ENCODE data around the gene PHKA2. TPM values are rescaled to one million over a fixed set of nuclear protein-coding genes. Genes with fewer than 3 reads are reported as not detected.

The PHKA2 gene
- total RNA-seq, 1 experiment from 2014 or later, result 43.0 TPM

- ChIA-PET POLR2A (no interaction called here), CTCF (interaction anchor here (0.6 kb wide), 1 partner anchor 400 kb away, joined by 3 read pairs; no protein-coding TSS in a partner anchor)
- Histone ChIP-seq H3K36me3 (ENCODE audit: control insufficient read depth, insufficient read depth, low read length) (no peaks in the 10 kb centered on the region; the same call in none of the 2 replicates), H3K4me3 (ENCODE audit: low read depth, low read length) (no peak overlapping the region), H3K27me3 (replicated peaks; ENCODE audit: control insufficient read depth, insufficient read depth, low read length) (no peaks in the 10 kb centered on the region), H3K4me1 (no peaks in the 10 kb centered on the region), H3K9me3 (no peaks in the 10 kb centered on the region)
- TF ChIP-seq, protein P1, sequence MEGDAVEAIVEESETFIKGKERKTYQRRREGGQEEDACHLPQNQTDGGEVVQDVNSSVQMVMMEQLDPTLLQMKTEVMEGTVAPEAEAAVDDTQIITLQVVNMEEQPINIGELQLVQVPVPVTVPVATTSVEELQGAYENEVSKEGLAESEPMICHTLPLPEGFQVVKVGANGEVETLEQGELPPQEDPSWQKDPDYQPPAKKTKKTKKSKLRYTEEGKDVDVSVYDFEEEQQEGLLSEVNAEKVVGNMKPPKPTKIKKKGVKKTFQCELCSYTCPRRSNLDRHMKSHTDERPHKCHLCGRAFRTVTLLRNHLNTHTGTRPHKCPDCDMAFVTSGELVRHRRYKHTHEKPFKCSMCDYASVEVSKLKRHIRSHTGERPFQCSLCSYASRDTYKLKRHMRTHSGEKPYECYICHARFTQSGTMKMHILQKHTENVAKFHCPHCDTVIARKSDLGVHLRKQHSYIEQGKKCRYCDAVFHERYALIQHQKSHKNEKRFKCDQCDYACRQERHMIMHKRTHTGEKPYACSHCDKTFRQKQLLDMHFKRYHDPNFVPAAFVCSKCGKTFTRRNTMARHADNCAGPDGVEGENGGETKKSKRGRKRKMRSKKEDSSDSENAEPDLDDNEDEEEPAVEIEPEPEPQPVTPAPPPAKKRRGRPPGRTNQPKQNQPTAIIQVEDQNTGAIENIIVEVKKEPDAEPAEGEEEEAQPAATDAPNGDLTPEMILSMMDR (IDR thresholded peaks at IDR 0.05; ENCODE audit: insufficient read depth in 1 of 2, low read depth in 1 of 2, low read length in 1 of 2, severe bottlenecking in 1 of 2, unreplicated experiment in 1 of 2), result no peak
- no peaks in the 10 kb centered on the region for H3K27me3 Mint-ChIP-seq (ENCODE audit: insufficient read depth, unreplicated experiment)
- peaks cover 20% of the 10 kb centered on the region for H3K36me3 Mint-ChIP-seq (ENCODE audit: insufficient read depth, unreplicated experiment)
- H3K9me3 Mint-ChIP-seq (ENCODE audit: unreplicated experiment), result no peaks in the 10 kb centered on the region
- BruUV-seq (replicated peaks), result no TSS peak
- peak; percentile 6 to 51 for DNase-seq
- no peak overlapping the region for H3K4me3 Mint-ChIP-seq (ENCODE audit: unreplicated experiment)
- intact Hi-C loops (cut with micrococcal nuclease; ENCODE audit: unreplicated experiment), result no loop called here
- H3K27ac Mint-ChIP-seq (ENCODE audit: unreplicated experiment), result no peak overlapping the region
- no peaks in the 10 kb centered on the region for H3K4me1 Mint-ChIP-seq (ENCODE audit: low read depth, unreplicated experiment)
Measured at GRCh38 chrX:18935893-18936292, 48.0 kb downstream of the PHKA2 start.

DNA sequence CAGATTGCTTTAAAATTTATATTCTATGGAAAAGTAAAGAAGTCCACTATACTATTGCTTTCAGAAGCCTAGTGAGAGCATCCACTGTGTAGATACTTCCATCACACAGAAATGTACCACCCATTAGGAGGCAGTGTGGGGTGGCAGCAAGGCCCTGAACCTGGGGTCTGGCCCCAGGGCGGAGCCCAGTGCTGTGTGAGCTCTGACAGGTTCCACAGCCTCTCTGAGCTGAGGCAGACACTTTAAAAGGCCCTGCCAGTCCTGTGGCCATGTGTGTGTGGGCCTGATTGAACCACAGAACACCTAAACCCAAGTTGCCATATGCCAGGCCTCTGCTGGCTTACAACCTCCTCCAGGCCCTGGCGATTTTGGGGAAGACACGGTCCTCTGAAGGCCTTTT, 49.2 kb downstream of the PHKA2 start:
- no peak overlapping the region for H3K27ac Mint-ChIP-seq (ENCODE audit: unreplicated experiment)
- Histone ChIP-seq H3K4me3 (ENCODE audit: low read depth, low read length) (no peak overlapping the region), H3K4me1 (no peaks in the 10 kb centered on the region), H3K36me3 (ENCODE audit: control insufficient read depth, insufficient read depth, low read length) (no peaks in the 10 kb centered on the region; the same call in none of the 2 replicates), H3K9me3 (no peaks in the 10 kb centered on the region), H3K27me3 (replicated peaks; ENCODE audit: control insufficient read depth, insufficient read depth, low read length) (no peaks in the 10 kb centered on the region)
- TF ChIP-seq, protein P1 (IDR thresholded peaks at IDR 0.05; ENCODE audit: insufficient read depth in 1 of 2, low read depth in 1 of 2, low read length in 1 of 2, severe bottlenecking in 1 of 2, unreplicated experiment in 1 of 2), result no peak
- H3K4me1 Mint-ChIP-seq (ENCODE audit: low read depth, unreplicated experiment), result no peaks in the 10 kb centered on the region
- no peaks in the 10 kb centered on the region for H3K9me3 Mint-ChIP-seq (ENCODE audit: unreplicated experiment)
- no TSS peak for BruUV-seq (replicated peaks)
- no peak overlapping the region for H3K4me3 Mint-ChIP-seq (ENCODE audit: unreplicated experiment)
- intact Hi-C loops (cut with micrococcal nuclease; ENCODE audit: unreplicated experiment), result loop anchor here (5.0 kb wide), 1 partner anchor 403 kb away; no protein-coding TSS in a partner anchor
- H3K36me3 Mint-ChIP-seq (ENCODE audit: insufficient read depth, unreplicated experiment), result peaks cover 20% of the 10 kb centered on the region
- H3K27me3 Mint-ChIP-seq (ENCODE audit: insufficient read depth, unreplicated experiment), result no peaks in the 10 kb centered on the region
- ChIA-PET CTCF (no interaction called here), POLR2A (no interaction called here)
- no peak for DNase-seq

- no peak overlapping the region for H3K4me3 Mint-ChIP-seq (ENCODE audit: unreplicated experiment)
- Histone ChIP-seq H3K27me3 (replicated peaks; ENCODE audit: control insufficient read depth, insufficient read depth, low read length) (no peaks in the 10 kb centered on the region), H3K4me3 (ENCODE audit: low read depth, low read length) (no peak overlapping the region), H3K4me1 (no peaks in the 10 kb centered on the region), H3K9me3 (no peaks in the 10 kb centered on the region), H3K36me3 (ENCODE audit: control insufficient read depth, insufficient read depth, low read length) (no peaks in the 10 kb centered on the region; the same call in none of the 2 replicates)
- ChIA-PET POLR2A (no interaction called here), CTCF (no interaction called here)
- H3K36me3 Mint-ChIP-seq (ENCODE audit: insufficient read depth, unreplicated experiment), result peaks cover 24% of the 10 kb centered on the region
- no TSS peak for BruUV-seq (replicated peaks)
- no peaks in the 10 kb centered on the region for H3K4me1 Mint-ChIP-seq (ENCODE audit: low read depth, unreplicated experiment)
- DNase-seq, result no peak
- TF ChIP-seq, protein P1 (IDR thresholded peaks at IDR 0.05; ENCODE audit: insufficient read depth in 1 of 2, low read depth in 1 of 2, low read length in 1 of 2, severe bottlenecking in 1 of 2, unreplicated experiment in 1 of 2), result no peak
- intact Hi-C loops (cut with micrococcal nuclease; ENCODE audit: unreplicated experiment), result loop anchor here (5.0 kb wide), 1 partner anchor 404 kb away; no protein-coding TSS in a partner anchor
- no peaks in the 10 kb centered on the region for H3K27me3 Mint-ChIP-seq (ENCODE audit: insufficient read depth, unreplicated experiment)
- no peak overlapping the region for H3K27ac Mint-ChIP-seq (ENCODE audit: unreplicated experiment)
- H3K9me3 Mint-ChIP-seq (ENCODE audit: unreplicated experiment), result no peaks in the 10 kb centered on the region
Measured at GRCh38 chrX:18933617-18934016, 50.3 kb downstream of the PHKA2 start.
